Measurements from ENCODE around the gene FPR3. TPM values are rescaled to one million over a fixed set of nuclear protein-coding genes. Genes with fewer than 3 reads are reported as not detected.

FPR3 gene
- total and polyA plus RNA-seq, 2 donors (not counting 3 experiments of a cell fraction or from before 2014, with no cell fraction given) = not detected

DNA sequence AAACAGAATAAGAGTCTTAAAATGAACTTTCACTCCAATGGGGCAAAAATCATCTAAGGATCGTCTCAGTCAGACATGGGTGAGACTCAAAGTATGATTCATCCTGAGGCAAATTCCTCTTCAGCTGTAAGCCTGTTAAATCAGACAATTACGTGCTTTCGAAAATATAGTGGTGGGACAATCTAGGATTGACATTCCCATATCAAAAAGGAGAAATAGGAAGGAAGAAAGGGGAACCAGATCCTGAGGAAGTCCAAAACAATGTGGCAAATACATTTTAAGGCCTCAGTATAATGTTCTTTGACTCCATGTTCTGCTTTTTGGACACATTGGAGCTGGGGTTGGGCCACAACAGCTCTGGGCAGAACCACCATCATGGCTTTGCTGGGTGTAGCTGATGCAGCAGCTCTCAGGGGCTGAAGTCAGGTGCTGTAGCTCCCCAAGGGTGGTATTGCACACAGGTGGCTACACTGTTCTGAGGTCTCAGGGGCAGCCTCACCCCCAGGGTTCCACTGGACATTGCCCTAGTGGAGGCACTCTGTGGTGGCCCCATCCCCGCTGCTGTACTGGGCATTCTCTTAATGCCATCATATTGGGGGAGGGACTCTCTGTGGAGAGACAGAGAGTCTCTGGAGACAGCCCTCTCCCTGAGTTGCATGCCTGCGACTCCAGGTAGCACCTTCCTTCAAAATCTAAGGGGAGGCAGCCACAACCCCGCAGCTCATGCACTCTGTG lies 5.7 kb upstream of the FPR3 start:
- CTCF ChIA-PET = interaction anchor here (0.6 kb wide), 1 partner anchor 11 kb away, joined by 3 read pairs; no protein-coding TSS in a partner anchor
- DNase-seq (ENCODE audit: low read depth, low spot score) = no peak
- no peaks in the 10 kb centered on the region for H4K20me1 ChIP-seq (replicated peaks; ENCODE audit: control insufficient read depth, extremely low read depth, insufficient read depth, low read length)
- no peak overlapping the region for H2AFZ ChIP-seq (ENCODE audit: low read depth, low read length)
- H3K4me1 ChIP-seq (ENCODE audit: control insufficient read depth, extremely low read depth, insufficient read depth, low read length) = no peaks in the 10 kb centered on the region
- no peaks in the 10 kb centered on the region for H3K36me3 ChIP-seq (ENCODE audit: control insufficient read depth in 2 of 2, extremely low read depth in 1 of 2, insufficient read depth in 2 of 2, low read length in 2 of 2)
- no peaks in the 10 kb centered on the region for H3K27me3 ChIP-seq (ENCODE audit: control insufficient read depth in 2 of 2, insufficient read depth in 2 of 2, low read length in 2 of 2)
- intact Hi-C loops (cut with micrococcal nuclease) (no loop called here), dilution Hi-C loops (cut with MboI; ENCODE audit: extremely low pct_ligation_motif_present, low sequenced_read_pairs) (no loop called here)
- no peak overlapping the region for H3K4me3 ChIP-seq (replicated peaks in 1 of 3; ENCODE audit: insufficient read depth in 1 of 3, low read depth in 1 of 3, low read length in 3 of 3)
- no peak overlapping the region for H3K27ac ChIP-seq (ENCODE audit: insufficient read depth, low read depth, low read length)
- TF ChIP-seq FOS (IDR thresholded peaks at IDR 0.05; ENCODE audit: borderline replicate concordance, insufficient read depth, low read length) (no peak), POLR2AphosphoS5 (IDR thresholded peaks at IDR 0.05; ENCODE audit: insufficient read depth, low read depth, low read length) (no peak), GATA2 (IDR thresholded peaks at IDR 0.05; ENCODE audit: insufficient read depth, insufficient read length, low read depth, low read length) (no peak), MAX (IDR thresholded peaks at IDR 0.05; ENCODE audit: insufficient read depth, insufficient read length) (no peak), EZH2 (IDR thresholded peaks at IDR 0.05; ENCODE audit: borderline replicate concordance, low read depth, low read length, severe bottlenecking) (no peak), MYC (IDR thresholded peaks at IDR 0.05; ENCODE audit: low read depth, low read length) (no peak), JUN (IDR thresholded peaks at IDR 0.05; ENCODE audit: borderline replicate concordance, insufficient read depth, insufficient read length, low read depth) (no peak), CTCF (IDR thresholded peaks at IDR 0.05; ENCODE audit: extremely low read depth in 1 of 2, insufficient read depth in 1 of 2, low read depth in 1 of 2, low read length in 2 of 2) (no peak), POLR2A (IDR thresholded peaks at IDR 0.05; ENCODE audit: low read depth, low read length) (no peak)
- H3K9me3 ChIP-seq (replicated peaks; ENCODE audit: control insufficient read depth, insufficient read depth, low read length) = peaks cover 2% of the 10 kb centered on the region
- H3K9me1 ChIP-seq (replicated peaks; ENCODE audit: control insufficient read depth, extremely low read depth, insufficient read depth, low read length) = no peaks in the 10 kb centered on the region
- no peak overlapping the region for H3K4me2 ChIP-seq (ENCODE audit: insufficient read depth, low read length)
- no peak for FAIRE-seq
- no peaks in the 10 kb centered on the region for H3K79me2 ChIP-seq (ENCODE audit: control insufficient read depth, insufficient read depth, low read length)
- no peak overlapping the region for H3K9ac ChIP-seq (replicated peaks; ENCODE audit: extremely low read depth, insufficient read depth, low read length)
- POLR2A ChIA-PET = no interaction called here
- no TSS peak for BruUV-seq (replicated peaks)

Data from endothelial cell of umbilical vein (primary cell).